Measurements from ENCODE around the gene PNPLA7. TPM values are rescaled to one million over a fixed set of nuclear protein-coding genes. Genes with fewer than 3 reads are reported as not detected.
"Not testable (repeated sequence)": the region's sequence is repeated elsewhere in the genome, so short reads cannot be mapped to it uniquely, and the experiment has no call there.

PNPLA7 gene
- total and polyA plus RNA-seq, 4 donors, result 0.75 to 6.5 (median 2.1) TPM

DNA sequence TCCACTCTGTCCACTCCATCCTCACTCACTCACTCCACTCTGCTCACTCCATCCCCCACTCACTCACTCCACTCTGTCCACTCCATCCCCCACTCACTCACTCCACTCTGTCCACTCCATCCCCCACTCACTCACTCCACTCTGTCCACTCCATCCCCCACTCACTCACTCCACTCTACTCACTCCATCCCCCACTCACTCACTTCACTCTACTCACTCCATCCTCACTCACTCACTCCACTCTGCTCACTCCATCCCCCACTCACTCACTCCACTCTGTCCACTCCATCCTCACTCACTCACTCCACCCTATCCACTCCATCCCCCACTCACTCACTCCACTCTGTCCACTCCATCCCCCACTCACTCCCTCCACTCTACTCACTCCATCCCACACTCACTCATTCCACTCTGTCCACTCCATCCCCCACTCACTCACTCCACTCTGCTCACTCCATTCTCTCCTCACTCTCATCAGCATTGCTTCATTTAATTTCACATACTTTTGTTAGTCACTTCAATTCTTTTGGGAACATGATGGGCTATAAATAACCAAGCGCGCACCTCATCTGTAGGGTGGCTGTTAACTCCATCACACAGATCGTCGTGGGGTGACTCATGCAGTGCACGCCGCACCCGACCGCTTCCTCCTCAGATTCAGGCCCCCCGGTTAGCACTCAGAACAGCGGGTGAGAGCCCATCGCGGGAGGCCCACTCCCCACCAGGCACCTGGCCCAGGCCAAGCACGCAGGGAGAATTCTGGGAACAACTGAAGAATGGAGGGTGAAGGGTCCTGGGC is 31.3 kb downstream of the PNPLA7 start:
- not testable (repeated sequence) for H3K36me3 ChIP-seq (ENCODE audit: control insufficient read depth in 4 of 4, insufficient read depth in 3 of 4, low read depth in 1 of 4, low read length in 3 of 4); H3K27me3 ChIP-seq (ENCODE audit: control insufficient read depth in 4 of 4, insufficient read depth in 4 of 4, low read length in 3 of 4); H3K4me1 ChIP-seq (ENCODE audit: control insufficient read depth in 4 of 4, insufficient read depth in 4 of 4, low read length in 3 of 4); H3K4me3 ChIP-seq (ENCODE audit: low read depth in 1 of 3, low read length in 3 of 3); DNase-seq (ENCODE audit: low spot score); H3K9ac ChIP-seq (ENCODE audit: low read depth in 1 of 2, low read length in 2 of 2); H3K27ac ChIP-seq (ENCODE audit: low read depth in 1 of 2, low read length in 2 of 2); H3K9me3 ChIP-seq (ENCODE audit: control insufficient read depth in 4 of 4, low read length in 3 of 4)
- WGBS, result 94% methylated on average over 13 of the region's 13 CpGs

DNA sequence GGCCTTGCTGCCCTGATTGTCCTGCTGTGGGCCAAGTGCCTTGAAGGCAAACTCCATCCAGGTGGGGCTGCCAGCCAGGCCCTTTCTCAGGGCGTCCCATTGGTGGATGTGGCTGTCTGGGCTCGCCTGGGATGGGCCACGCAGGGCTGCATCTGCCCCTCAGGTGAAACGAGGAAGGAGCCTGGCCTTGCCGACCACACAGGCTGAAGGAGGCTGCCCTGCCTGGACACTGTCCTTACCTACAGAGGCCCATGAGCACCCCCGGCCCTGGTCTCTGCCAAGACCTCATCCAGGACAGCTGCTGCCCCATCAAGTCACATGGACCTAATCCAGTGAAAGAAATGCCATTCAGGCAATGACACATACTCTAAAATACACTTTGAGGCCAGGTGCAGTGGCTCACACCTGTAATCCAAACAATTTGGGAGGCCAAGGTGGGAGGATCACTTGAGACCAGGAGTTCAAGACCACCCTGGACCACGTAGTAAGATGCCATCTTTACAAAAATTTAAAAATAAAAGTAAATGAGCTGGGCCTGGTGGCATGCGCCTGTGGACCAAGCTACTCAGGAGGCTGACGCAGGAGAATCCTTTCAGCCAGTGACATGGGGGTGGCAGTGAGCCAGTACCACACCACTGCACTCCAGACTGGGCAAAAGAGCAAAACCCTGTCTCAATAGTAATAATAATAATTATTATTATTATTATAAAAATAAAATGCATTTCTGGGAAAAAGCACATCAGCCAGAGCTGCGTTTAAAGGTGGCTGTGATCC is 33.9 kb downstream of the PNPLA7 start:
- no peak overlapping the region for H3K4me3 ChIP-seq (ENCODE audit: low read depth in 1 of 3, low read length in 3 of 3)
- H3K27ac ChIP-seq (ENCODE audit: low read depth in 1 of 2, low read length in 2 of 2), result no peak overlapping the region
- no peaks in the 10 kb centered on the region for H3K4me1 ChIP-seq (ENCODE audit: control insufficient read depth in 4 of 4, insufficient read depth in 4 of 4, low read length in 3 of 4)
- H3K9ac ChIP-seq (ENCODE audit: low read depth in 1 of 2, low read length in 2 of 2), result no peak overlapping the region
- TF ChIP-seq, protein P1, sequence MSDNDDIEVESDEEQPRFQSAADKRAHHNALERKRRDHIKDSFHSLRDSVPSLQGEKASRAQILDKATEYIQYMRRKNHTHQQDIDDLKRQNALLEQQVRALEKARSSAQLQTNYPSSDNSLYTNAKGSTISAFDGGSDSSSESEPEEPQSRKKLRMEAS (IDR thresholded peaks at IDR 0.05), result no peak
- TF ChIP-seq JUND (IDR thresholded peaks at IDR 0.05) (no peak), SP1 (IDR thresholded peaks at IDR 0.05) (no peak), TAF1 (conservative IDR thresholded peaks at IDR 0.05) (no peak), FOXA1 (IDR thresholded peaks at IDR 0.05) (no peak), FOXA2 (IDR thresholded peaks at IDR 0.05) (no peak), EGR1 (IDR thresholded peaks at IDR 0.05; ENCODE audit: low read depth in 2 of 2) (no peak), HNF4G (IDR thresholded peaks at IDR 0.05) (no peak), RAD21 (IDR thresholded peaks at IDR 0.05) (no peak), GABPA (IDR thresholded peaks at IDR 0.05 in 1 of 2, conservative IDR thresholded peaks at IDR 0.05 in 1 of 2) (no peak), RXRA (IDR thresholded peaks at IDR 0.05) (no peak), NR2F2 (IDR thresholded peaks at IDR 0.05) (no peak), HNF4A (conservative IDR thresholded peaks at IDR 0.05) (no peak)
- TF ChIP-seq, protein P2, sequence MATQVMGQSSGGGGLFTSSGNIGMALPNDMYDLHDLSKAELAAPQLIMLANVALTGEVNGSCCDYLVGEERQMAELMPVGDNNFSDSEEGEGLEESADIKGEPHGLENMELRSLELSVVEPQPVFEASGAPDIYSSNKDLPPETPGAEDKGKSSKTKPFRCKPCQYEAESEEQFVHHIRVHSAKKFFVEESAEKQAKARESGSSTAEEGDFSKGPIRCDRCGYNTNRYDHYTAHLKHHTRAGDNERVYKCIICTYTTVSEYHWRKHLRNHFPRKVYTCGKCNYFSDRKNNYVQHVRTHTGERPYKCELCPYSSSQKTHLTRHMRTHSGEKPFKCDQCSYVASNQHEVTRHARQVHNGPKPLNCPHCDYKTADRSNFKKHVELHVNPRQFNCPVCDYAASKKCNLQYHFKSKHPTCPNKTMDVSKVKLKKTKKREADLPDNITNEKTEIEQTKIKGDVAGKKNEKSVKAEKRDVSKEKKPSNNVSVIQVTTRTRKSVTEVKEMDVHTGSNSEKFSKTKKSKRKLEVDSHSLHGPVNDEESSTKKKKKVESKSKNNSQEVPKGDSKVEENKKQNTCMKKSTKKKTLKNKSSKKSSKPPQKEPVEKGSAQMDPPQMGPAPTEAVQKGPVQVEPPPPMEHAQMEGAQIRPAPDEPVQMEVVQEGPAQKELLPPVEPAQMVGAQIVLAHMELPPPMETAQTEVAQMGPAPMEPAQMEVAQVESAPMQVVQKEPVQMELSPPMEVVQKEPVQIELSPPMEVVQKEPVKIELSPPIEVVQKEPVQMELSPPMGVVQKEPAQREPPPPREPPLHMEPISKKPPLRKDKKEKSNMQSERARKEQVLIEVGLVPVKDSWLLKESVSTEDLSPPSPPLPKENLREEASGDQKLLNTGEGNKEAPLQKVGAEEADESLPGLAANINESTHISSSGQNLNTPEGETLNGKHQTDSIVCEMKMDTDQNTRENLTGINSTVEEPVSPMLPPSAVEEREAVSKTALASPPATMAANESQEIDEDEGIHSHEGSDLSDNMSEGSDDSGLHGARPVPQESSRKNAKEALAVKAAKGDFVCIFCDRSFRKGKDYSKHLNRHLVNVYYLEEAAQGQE (IDR thresholded peaks at IDR 0.05), result no peak
- TF ChIP-seq, protein P3, sequence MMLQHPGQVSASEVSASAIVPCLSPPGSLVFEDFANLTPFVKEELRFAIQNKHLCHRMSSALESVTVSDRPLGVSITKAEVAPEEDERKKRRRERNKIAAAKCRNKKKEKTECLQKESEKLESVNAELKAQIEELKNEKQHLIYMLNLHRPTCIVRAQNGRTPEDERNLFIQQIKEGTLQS (IDR thresholded peaks at IDR 0.05), result no peak
- TF ChIP-seq, protein P4, sequence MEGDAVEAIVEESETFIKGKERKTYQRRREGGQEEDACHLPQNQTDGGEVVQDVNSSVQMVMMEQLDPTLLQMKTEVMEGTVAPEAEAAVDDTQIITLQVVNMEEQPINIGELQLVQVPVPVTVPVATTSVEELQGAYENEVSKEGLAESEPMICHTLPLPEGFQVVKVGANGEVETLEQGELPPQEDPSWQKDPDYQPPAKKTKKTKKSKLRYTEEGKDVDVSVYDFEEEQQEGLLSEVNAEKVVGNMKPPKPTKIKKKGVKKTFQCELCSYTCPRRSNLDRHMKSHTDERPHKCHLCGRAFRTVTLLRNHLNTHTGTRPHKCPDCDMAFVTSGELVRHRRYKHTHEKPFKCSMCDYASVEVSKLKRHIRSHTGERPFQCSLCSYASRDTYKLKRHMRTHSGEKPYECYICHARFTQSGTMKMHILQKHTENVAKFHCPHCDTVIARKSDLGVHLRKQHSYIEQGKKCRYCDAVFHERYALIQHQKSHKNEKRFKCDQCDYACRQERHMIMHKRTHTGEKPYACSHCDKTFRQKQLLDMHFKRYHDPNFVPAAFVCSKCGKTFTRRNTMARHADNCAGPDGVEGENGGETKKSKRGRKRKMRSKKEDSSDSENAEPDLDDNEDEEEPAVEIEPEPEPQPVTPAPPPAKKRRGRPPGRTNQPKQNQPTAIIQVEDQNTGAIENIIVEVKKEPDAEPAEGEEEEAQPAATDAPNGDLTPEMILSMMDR (IDR thresholded peaks at IDR 0.05; ENCODE audit: low read depth, low read length, missing input control), result no peak
- H3K27me3 ChIP-seq (ENCODE audit: control insufficient read depth in 4 of 4, insufficient read depth in 4 of 4, low read length in 3 of 4), result no peaks in the 10 kb centered on the region
- H3K36me3 ChIP-seq (ENCODE audit: control insufficient read depth in 4 of 4, insufficient read depth in 3 of 4, low read depth in 1 of 4, low read length in 3 of 4), result peaks cover 0 to 9% (median 4%) of the 10 kb centered on the region in 4 donors
- WGBS, result 94% methylated on average over 10 of the region's 10 CpGs
- no peaks in the 10 kb centered on the region for H3K9me3 ChIP-seq (ENCODE audit: control insufficient read depth in 4 of 4, low read length in 3 of 4)
- no peak for DNase-seq (ENCODE audit: low spot score)
